Measurements from ENCODE around the gene CTNNA1.

CTNNA1 gene

GRCh38 chr5:138965626-138966025, 212.4 kb downstream of the CTNNA1 start:
- no peak for TF ChIP-seq EZH2phosphoT487 (conservative IDR thresholded peaks at IDR 0.05; ENCODE audit: low read length)
- TF ChIP-seq CTCF (IDR thresholded peaks at IDR 0.05; ENCODE audit: insufficient read depth, low read length, poor library complexity, severe bottlenecking): no peak

GRCh38 chr5:138966236-138966985, 213.2 kb downstream of the CTNNA1 start:
- no peak overlapping the region for H2AFZ ChIP-seq (ENCODE audit: low read depth, low read length, severe bottlenecking)
- H3K79me2 ChIP-seq (ENCODE audit: insufficient read depth, low read length): no peaks in the 10 kb centered on the region
- TF ChIP-seq CTCF (IDR thresholded peaks at IDR 0.05; ENCODE audit: insufficient read depth, low read length, poor library complexity, severe bottlenecking) (no peak), EZH2phosphoT487 (conservative IDR thresholded peaks at IDR 0.05; ENCODE audit: low read length) (no peak)
- H3K27me3 ChIP-seq (ENCODE audit: low read length): no peaks in the 10 kb centered on the region
- H3K9me3 ChIP-seq (ENCODE audit: insufficient read depth, low read length): no peaks in the 10 kb centered on the region
- H3K27ac ChIP-seq (ENCODE audit: low read depth, low read length): no peak overlapping the region
- no peak overlapping the region for H3K4me2 ChIP-seq (ENCODE audit: low read depth, low read length, poor library complexity, severe bottlenecking)
- no peaks in the 10 kb centered on the region for H3F3A ChIP-seq (ENCODE audit: insufficient read depth)
- no peaks in the 10 kb centered on the region for H3K36me3 ChIP-seq (ENCODE audit: low read length)
- H4K20me1 ChIP-seq (ENCODE audit: low read depth, low read length): no peaks in the 10 kb centered on the region
- H3K4me3 ChIP-seq (ENCODE audit: insufficient read depth, low read length, poor library complexity, severe bottlenecking): no peak overlapping the region
- no peaks in the 10 kb centered on the region for H3K9me2 ChIP-seq (replicated peaks; ENCODE audit: insufficient read depth, low read length)
- H3K9ac ChIP-seq (ENCODE audit: low read length): no peak overlapping the region

More at GRCh38 chr5:138965626-138966025, 212.4 kb downstream of the CTNNA1 start:
- H3F3A ChIP-seq (ENCODE audit: insufficient read depth): no peaks in the 10 kb centered on the region
- no peaks in the 10 kb centered on the region for H3K36me3 ChIP-seq (ENCODE audit: low read length)
- no peaks in the 10 kb centered on the region for H3K27me3 ChIP-seq (ENCODE audit: low read length)
- no peaks in the 10 kb centered on the region for H3K9me3 ChIP-seq (ENCODE audit: insufficient read depth, low read length)
- H3K4me3 ChIP-seq (ENCODE audit: insufficient read depth, low read length, poor library complexity, severe bottlenecking): no peak overlapping the region
- no peak overlapping the region for H3K4me2 ChIP-seq (ENCODE audit: low read depth, low read length, poor library complexity, severe bottlenecking)
- no peak overlapping the region for H3K27ac ChIP-seq (ENCODE audit: low read depth, low read length)
- no peak overlapping the region for H2AFZ ChIP-seq (ENCODE audit: low read depth, low read length, severe bottlenecking)
- H3K9me2 ChIP-seq (replicated peaks; ENCODE audit: insufficient read depth, low read length): no peaks in the 10 kb centered on the region
- H3K79me2 ChIP-seq (ENCODE audit: insufficient read depth, low read length): no peaks in the 10 kb centered on the region
- H4K20me1 ChIP-seq (ENCODE audit: low read depth, low read length): no peaks in the 10 kb centered on the region
- no peak overlapping the region for H3K9ac ChIP-seq (ENCODE audit: low read length)

- no peak overlapping the region for H3K9ac ChIP-seq (ENCODE audit: low read length)
- no peaks in the 10 kb centered on the region for H3F3A ChIP-seq (ENCODE audit: insufficient read depth)
- no peak overlapping the region for H3K27ac ChIP-seq (ENCODE audit: low read depth, low read length)
- TF ChIP-seq CTCF (IDR thresholded peaks at IDR 0.05; ENCODE audit: insufficient read depth, low read length, poor library complexity, severe bottlenecking): no peak
- no peak for TF ChIP-seq EZH2phosphoT487 (conservative IDR thresholded peaks at IDR 0.05; ENCODE audit: low read length)
- H3K4me3 ChIP-seq (ENCODE audit: insufficient read depth, low read length, poor library complexity, severe bottlenecking): no peak overlapping the region
- no peaks in the 10 kb centered on the region for H3K79me2 ChIP-seq (ENCODE audit: insufficient read depth, low read length)
- H3K27me3 ChIP-seq (ENCODE audit: low read length): no peaks in the 10 kb centered on the region
- no peaks in the 10 kb centered on the region for H3K36me3 ChIP-seq (ENCODE audit: low read length)
- H2AFZ ChIP-seq (ENCODE audit: low read depth, low read length, severe bottlenecking): no peak overlapping the region
- no peak overlapping the region for H3K4me2 ChIP-seq (ENCODE audit: low read depth, low read length, poor library complexity, severe bottlenecking)
- H3K9me2 ChIP-seq (replicated peaks; ENCODE audit: insufficient read depth, low read length): no peaks in the 10 kb centered on the region
- H4K20me1 ChIP-seq (ENCODE audit: low read depth, low read length): no peaks in the 10 kb centered on the region
- H3K9me3 ChIP-seq (ENCODE audit: insufficient read depth, low read length): no peaks in the 10 kb centered on the region
Observed at GRCh38 chr5:138967791-138968448, 214.7 kb downstream of the CTNNA1 start.

All from SU-DHL-6 (cell line).